ENCODE results near the gene ASGR2.

DNA sequence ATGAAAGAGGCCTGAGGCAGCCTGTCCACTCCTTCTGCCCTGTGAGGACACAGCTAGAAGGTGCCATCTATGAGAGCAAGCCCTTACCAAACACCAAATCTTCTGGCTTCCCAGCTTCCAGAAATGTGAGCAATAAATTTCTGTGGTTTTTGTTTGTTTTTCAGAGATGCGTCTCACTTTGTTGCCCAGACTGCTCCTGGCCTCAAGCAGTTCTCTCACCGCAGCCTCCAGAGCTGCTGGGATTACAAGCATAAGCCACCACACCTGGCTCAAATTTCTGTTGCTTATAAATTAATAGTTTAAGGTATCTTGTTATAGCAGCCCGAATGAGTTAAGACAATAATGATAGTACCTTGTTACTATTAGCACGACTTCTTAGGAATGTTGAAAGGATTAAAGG is 58.2 kb downstream of the ASGR2 start:
- TF ChIP-seq, protein P1, sequence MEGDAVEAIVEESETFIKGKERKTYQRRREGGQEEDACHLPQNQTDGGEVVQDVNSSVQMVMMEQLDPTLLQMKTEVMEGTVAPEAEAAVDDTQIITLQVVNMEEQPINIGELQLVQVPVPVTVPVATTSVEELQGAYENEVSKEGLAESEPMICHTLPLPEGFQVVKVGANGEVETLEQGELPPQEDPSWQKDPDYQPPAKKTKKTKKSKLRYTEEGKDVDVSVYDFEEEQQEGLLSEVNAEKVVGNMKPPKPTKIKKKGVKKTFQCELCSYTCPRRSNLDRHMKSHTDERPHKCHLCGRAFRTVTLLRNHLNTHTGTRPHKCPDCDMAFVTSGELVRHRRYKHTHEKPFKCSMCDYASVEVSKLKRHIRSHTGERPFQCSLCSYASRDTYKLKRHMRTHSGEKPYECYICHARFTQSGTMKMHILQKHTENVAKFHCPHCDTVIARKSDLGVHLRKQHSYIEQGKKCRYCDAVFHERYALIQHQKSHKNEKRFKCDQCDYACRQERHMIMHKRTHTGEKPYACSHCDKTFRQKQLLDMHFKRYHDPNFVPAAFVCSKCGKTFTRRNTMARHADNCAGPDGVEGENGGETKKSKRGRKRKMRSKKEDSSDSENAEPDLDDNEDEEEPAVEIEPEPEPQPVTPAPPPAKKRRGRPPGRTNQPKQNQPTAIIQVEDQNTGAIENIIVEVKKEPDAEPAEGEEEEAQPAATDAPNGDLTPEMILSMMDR (IDR thresholded peaks at IDR 0.05), result no peak
- no peak for TF ChIP-seq POLR2A (IDR thresholded peaks at IDR 0.05)

Data from testis (tissue), 2 donors.